ENCODE data around the gene KCNMB3.

DNA sequence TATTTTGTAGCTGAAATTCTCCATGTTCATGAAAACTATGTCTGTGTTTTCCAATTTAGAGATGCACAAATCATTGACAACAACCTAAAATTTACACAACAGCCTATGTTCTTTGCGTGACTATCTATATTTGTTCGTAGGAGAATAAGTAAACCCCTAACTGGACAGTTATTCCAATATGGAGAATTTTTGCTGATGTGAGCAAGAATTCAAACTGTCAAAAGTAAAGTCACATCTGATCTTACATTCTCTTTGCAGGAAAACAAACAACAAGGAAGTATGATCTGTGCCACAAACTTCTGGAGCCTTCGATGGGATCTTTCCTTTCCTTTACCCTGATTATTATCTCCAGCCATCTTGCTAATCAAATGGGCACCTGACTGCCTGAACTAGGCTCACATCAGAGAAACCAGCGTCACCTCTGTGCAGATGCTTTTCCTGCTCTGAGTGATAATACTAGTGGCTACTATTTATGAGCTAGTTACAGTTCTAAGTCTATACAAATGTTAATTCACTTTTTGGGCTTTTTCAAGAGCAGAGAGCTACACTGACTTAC, 18.3 kb upstream of the KCNMB3 start:
- TF ChIP-seq, protein P1, sequence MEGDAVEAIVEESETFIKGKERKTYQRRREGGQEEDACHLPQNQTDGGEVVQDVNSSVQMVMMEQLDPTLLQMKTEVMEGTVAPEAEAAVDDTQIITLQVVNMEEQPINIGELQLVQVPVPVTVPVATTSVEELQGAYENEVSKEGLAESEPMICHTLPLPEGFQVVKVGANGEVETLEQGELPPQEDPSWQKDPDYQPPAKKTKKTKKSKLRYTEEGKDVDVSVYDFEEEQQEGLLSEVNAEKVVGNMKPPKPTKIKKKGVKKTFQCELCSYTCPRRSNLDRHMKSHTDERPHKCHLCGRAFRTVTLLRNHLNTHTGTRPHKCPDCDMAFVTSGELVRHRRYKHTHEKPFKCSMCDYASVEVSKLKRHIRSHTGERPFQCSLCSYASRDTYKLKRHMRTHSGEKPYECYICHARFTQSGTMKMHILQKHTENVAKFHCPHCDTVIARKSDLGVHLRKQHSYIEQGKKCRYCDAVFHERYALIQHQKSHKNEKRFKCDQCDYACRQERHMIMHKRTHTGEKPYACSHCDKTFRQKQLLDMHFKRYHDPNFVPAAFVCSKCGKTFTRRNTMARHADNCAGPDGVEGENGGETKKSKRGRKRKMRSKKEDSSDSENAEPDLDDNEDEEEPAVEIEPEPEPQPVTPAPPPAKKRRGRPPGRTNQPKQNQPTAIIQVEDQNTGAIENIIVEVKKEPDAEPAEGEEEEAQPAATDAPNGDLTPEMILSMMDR (conservative IDR thresholded peaks at IDR 0.05; ENCODE audit: low read depth, low read length) = no peak
- TF ChIP-seq EZH2 (IDR thresholded peaks at IDR 0.05; ENCODE audit: low read length, unreplicated experiment) (no peak), EZH2phosphoT487 (IDR thresholded peaks at IDR 0.05; ENCODE audit: borderline replicate concordance, low read length) (no peak)
